CD14-positive monocyte (primary cell): ENCODE data around the gene KBTBD8. TPM values are rescaled to one million over a fixed set of nuclear protein-coding genes. Genes with fewer than 3 reads are reported as not detected.

ENCODE experiments used
- DNase-seq, 3 donors: peaks; one replicate each; pipeline ENCODE4 v3.0.0-alpha.2; 2011 to 2022
- H2AFZ ChIP-seq: 2 replicates; pipeline ENCODE4 v1.6.0; 2012; ENCODE audit warnings: mild to moderate bottlenecking, low read depth, low read length, inconsistent platforms; ENCODE audit not compliant: insufficient read depth, poor library complexity, severe bottlenecking
- H3K27ac ChIP-seq, 2 donors: 1 replicate in 1 of 2; 2 replicates in 1 of 2; pipeline ENCODE4 v1.5.1; 2012 to 2013; ENCODE audit warnings: low read length in 2 of 2, control low read depth in 1 of 2, inconsistent platforms in 1 of 2, low read depth in 1 of 2, mild to moderate bottlenecking in 1 of 2
- H3K27me3 ChIP-seq, 2 donors: one replicate each; pipeline versions ENCODE4 v1.6.0 to v1.6.1; 2011 to 2013; ENCODE audit warnings: low read length in 2 of 2; ENCODE audit not compliant: control insufficient read depth in 2 of 2, insufficient read depth in 2 of 2
- H3K36me3 ChIP-seq, 2 donors: replicated peaks in 1 of 2; 1 replicate in 1 of 2; 2 replicates in 1 of 2; pipeline versions ENCODE4 v1.5.1 to v1.6.1; 2012 to 2013; ENCODE audit warnings: low read length in 2 of 2, control low read depth in 1 of 2, inconsistent platforms in 1 of 2, mild to moderate bottlenecking in 1 of 2; ENCODE audit not compliant: insufficient read depth in 2 of 2, control insufficient read depth in 1 of 2
- H3K4me1 ChIP-seq, 2 donors: 1 replicate in 1 of 2; 2 replicates in 1 of 2; pipeline versions ENCODE4 v1.5.1 to v1.6.1; 2012 to 2013; ENCODE audit warnings: low read length in 2 of 2, control low read depth in 1 of 2, inconsistent platforms in 1 of 2, mild to moderate bottlenecking in 1 of 2, moderate library complexity in 1 of 2; ENCODE audit not compliant: insufficient read depth in 2 of 2, control insufficient read depth in 1 of 2
- H3K4me2 ChIP-seq: replicated peaks from 2 replicates; pipeline ENCODE3; 2012; ENCODE audit warnings: low read length, moderate library complexity, mild to moderate bottlenecking; ENCODE audit not compliant: poor library complexity, severe bottlenecking; ENCODE audit errors: extremely low read depth
- H3K4me3 ChIP-seq, 3 experiments: fragments of 200-600 bp in 1 of 3; sonication (generic) in 1 of 3; replicated peaks in 1 of 3; 1 replicate in 2 of 3; 2 replicates in 1 of 3; pipeline ENCODE4 v1.5.1; 2011 to 2013; ENCODE audit warnings: low read length in 3 of 3, mild to moderate bottlenecking in 3 of 3, control low read depth in 2 of 3, low read depth in 2 of 3, inconsistent platforms in 1 of 3, moderate library complexity in 1 of 3
- H3K79me2 ChIP-seq: 2 replicates; pipeline ENCODE4 v1.6.0; 2012; ENCODE audit warnings: mild to moderate bottlenecking, control low read depth, inconsistent platforms, low read length, moderate library complexity; ENCODE audit not compliant: insufficient read depth
- H3K9ac ChIP-seq: 2 replicates; pipeline ENCODE4 v1.6.0; 2017; ENCODE audit warnings: low read length, mild to moderate bottlenecking; ENCODE audit not compliant: insufficient read depth, poor library complexity, severe bottlenecking
- H3K9me3 ChIP-seq, 2 donors: replicated peaks in 1 of 2; 1 replicate in 1 of 2; 2 replicates in 1 of 2; pipeline versions ENCODE4 v1.5.1 to v1.6.1; 2012 to 2013; ENCODE audit warnings: low read length in 2 of 2, control low read depth in 1 of 2; ENCODE audit not compliant: control insufficient read depth in 1 of 2, insufficient read depth in 1 of 2
- H4K20me1 ChIP-seq: 2 replicates; pipeline ENCODE4 v1.6.0; 2012; ENCODE audit warnings: mild to moderate bottlenecking, low read length, control low read depth, moderate library complexity; ENCODE audit not compliant: insufficient read depth
- H3K27ac Mint-ChIP-seq, 7 donors: one replicate each; pipeline ENCODE4 v1.8.0; 2020; ENCODE audit warnings: mild to moderate bottlenecking in 7 of 7, mixed read lengths in 7 of 7, moderate library complexity in 6 of 7, inconsistent platforms in 2 of 7
- H3K27me3 Mint-ChIP-seq, 3 donors: one replicate each; pipeline ENCODE4 v1.8.0; 2021 to 2022; ENCODE audit warnings: low read depth in 3 of 3, mild to moderate bottlenecking in 3 of 3, mixed read lengths in 3 of 3, moderate library complexity in 3 of 3, inconsistent platforms in 1 of 3
- H3K36me3 Mint-ChIP-seq, 2 donors: one replicate each; pipeline ENCODE4 v1.8.0; 2020; ENCODE audit warnings: mixed read lengths in 2 of 2, inconsistent platforms in 1 of 2, mild to moderate bottlenecking in 1 of 2
- H3K4me1 Mint-ChIP-seq: one replicate; pipeline ENCODE4 v1.8.0; 2020; ENCODE audit warnings: mild to moderate bottlenecking, mixed read lengths
- H3K4me3 Mint-ChIP-seq, 2 donors: one replicate each; pipeline ENCODE4 v1.8.0; 2020; ENCODE audit warnings: mild to moderate bottlenecking in 2 of 2, mixed read lengths in 2 of 2, moderate library complexity in 1 of 2
- H3K9me3 Mint-ChIP-seq, 7 donors: one replicate each; pipeline ENCODE4 v1.8.0; 2020 to 2022; ENCODE audit warnings: mixed read lengths in 7 of 7, mild to moderate bottlenecking in 6 of 7, moderate library complexity in 6 of 7, inconsistent platforms in 2 of 7
- WGBS: methylation state at CpG from one replicate; pipeline ENCODE4 v1.1.5; 2013; ENCODE audit warnings: missing lambda C conversion rate; ENCODE audit not compliant: insufficient coverage; 5-methylcytosine and 5-hydroxymethylcytosine counted together
- intact Hi-C, 2 donors: fragments of 100-400 bp; cut with micrococcal nuclease; formaldehyde crosslinking; loops; one replicate each; pipeline versions ENCODE4 v1.15.0 to v1.15.1; 2023
- polyA plus RNA-seq, 3 donors: library from polyadenylated mRNA; depleted of rRNA in 1 of 3; unstranded in 2 of 3; stranded (reverse) in 1 of 3; fragments of 300-500 nt in 2 of 3; fragments of >200 nt in 1 of 3; fragmentation: Illumina TruSeq in 2 of 3; gene quantifications; 1 replicate in 2 of 3; 2 replicates in 1 of 3; pipeline ENCODE4 v1.2.3, GENCODE V29; 2012 to 2021
- TF ChIP-seq, protein P1 (sequence below): fragments of 200-600 bp; IDR thresholded peaks from one replicate; pipeline ENCODE4 v1.8.0; 2022; ENCODE audit warnings: antibody characterized with exemption, mild to moderate bottlenecking

KBTBD8 gene
- polyA plus RNA-seq, 3 donors: 3.0 to 11.7 (median 3.2) TPM

DNA sequence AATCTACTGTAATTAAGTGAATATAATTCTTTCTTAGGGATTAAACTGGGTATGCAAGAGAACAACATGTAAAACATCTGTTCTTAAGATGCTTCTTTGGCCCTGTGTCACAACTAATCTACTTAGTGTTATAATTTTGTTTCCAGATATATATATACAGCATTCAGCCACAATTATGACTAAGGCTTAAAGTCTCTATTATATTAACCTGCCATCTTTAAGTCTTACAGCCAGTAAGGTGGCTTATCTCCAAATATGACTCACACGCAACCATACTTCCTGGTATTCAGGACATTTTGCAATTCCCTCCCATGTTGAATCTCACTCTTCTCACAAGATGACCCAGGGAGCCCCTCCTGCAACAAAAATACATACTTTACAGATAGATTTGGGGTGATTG is 6.6 kb upstream of the KBTBD8 start:
- H3K27me3 ChIP-seq: no peaks in the 10 kb centered on the region
- TF ChIP-seq, protein P1, sequence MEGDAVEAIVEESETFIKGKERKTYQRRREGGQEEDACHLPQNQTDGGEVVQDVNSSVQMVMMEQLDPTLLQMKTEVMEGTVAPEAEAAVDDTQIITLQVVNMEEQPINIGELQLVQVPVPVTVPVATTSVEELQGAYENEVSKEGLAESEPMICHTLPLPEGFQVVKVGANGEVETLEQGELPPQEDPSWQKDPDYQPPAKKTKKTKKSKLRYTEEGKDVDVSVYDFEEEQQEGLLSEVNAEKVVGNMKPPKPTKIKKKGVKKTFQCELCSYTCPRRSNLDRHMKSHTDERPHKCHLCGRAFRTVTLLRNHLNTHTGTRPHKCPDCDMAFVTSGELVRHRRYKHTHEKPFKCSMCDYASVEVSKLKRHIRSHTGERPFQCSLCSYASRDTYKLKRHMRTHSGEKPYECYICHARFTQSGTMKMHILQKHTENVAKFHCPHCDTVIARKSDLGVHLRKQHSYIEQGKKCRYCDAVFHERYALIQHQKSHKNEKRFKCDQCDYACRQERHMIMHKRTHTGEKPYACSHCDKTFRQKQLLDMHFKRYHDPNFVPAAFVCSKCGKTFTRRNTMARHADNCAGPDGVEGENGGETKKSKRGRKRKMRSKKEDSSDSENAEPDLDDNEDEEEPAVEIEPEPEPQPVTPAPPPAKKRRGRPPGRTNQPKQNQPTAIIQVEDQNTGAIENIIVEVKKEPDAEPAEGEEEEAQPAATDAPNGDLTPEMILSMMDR: no peak
- Mint-ChIP-seq H3K27me3 (peaks cover 5 to 7% (median 7%) of the 10 kb centered on the region in 3 donors), H3K4me3 (no peak overlapping the region), H3K27ac (no peak overlapping the region), H3K4me1 (peaks cover 5% of the 10 kb centered on the region), H3K9me3 (peaks cover 0 to 6% (median 0%) of the 10 kb centered on the region in 7 donors), H3K36me3 (no peaks in the 10 kb centered on the region)
- no peaks in the 10 kb centered on the region for H4K20me1 ChIP-seq
- peak; percentile 33 to 78 (median 68) for DNase-seq
- H3K4me2 ChIP-seq: no peak overlapping the region
- intact Hi-C loops: no loop called here
- H3K79me2 ChIP-seq: no peaks in the 10 kb centered on the region
- H2AFZ ChIP-seq: no peak overlapping the region
- H3K27ac ChIP-seq: no peak overlapping the region
- H3K9me3 ChIP-seq: no peaks in the 10 kb centered on the region
- H3K36me3 ChIP-seq: no peaks in the 10 kb centered on the region
- no peak overlapping the region for H3K9ac ChIP-seq
- H3K4me3 ChIP-seq: no peak overlapping the region
- WGBS: 17% methylated on average over 1 of the region's 1 CpG
- H3K4me1 ChIP-seq: peaks cover 0 to 3% of the 10 kb centered on the region in 2 donors

DNA sequence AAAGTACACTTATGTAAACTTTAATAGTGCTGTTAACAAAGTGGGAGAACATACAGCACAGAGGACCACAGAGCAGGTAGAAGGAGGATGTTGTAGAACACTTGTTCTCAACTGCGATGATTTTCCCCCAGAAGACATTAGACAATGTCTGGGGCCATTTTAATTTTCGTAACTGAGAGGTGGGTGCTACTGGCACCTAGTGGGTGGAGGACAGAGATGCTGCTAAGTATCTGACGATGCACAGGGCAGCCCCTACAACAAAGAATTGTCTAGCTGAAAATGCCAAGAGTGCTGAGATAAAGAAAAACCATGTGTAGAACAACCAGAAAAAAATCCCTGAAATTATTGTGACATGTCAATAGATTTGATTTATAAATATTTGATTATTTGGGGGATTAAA is 5.0 kb upstream of the KBTBD8 start:
- intact Hi-C loops: no loop called here
- Histone ChIP-seq H4K20me1 (no peaks in the 10 kb centered on the region), H3K4me2 (no peak overlapping the region), H3K27me3 (no peaks in the 10 kb centered on the region), H3K36me3 (no peaks in the 10 kb centered on the region), H3K9ac (no peak overlapping the region), H3K4me1 (peaks cover 11 to 13% of the 10 kb centered on the region in 2 donors), H3K27ac (no peak overlapping the region), H3K9me3 (no peaks in the 10 kb centered on the region), H2AFZ (no peak overlapping the region), H3K79me2 (no peaks in the 10 kb centered on the region), H3K4me3 (no peak overlapping the region)
- peaks cover 5 to 7% (median 7%) of the 10 kb centered on the region in 3 donors for H3K27me3 Mint-ChIP-seq
- peaks cover 0 to 6% (median 0%) of the 10 kb centered on the region in 7 donors for H3K9me3 Mint-ChIP-seq
- no peak for DNase-seq
- H3K4me1 Mint-ChIP-seq: peaks cover 20% of the 10 kb centered on the region
- H3K4me3 Mint-ChIP-seq: no peak overlapping the region
- H3K27ac Mint-ChIP-seq: no peak overlapping the region
- TF ChIP-seq, protein P1: no peak
- WGBS: 100% methylated on average over 1 of the region's 3 CpGs
- no peaks in the 10 kb centered on the region for H3K36me3 Mint-ChIP-seq
